Esophagus muscularis mucosa (tissue), 3 donors: ENCODE measurements around the gene TARP.
A peak's percentile ranks its signal among the peaks of the same experiment; 100 is the strongest.

Source experiments
- POLR2A ChIP-seq: fragments of 450-650 bp; IDR thresholded peaks from one replicate; pipeline ENCODE4 v1.6.1; 2017; ENCODE audit warnings: antibody characterized with exemption, moderate library complexity, mild to moderate bottlenecking, low read depth
- POLR2AphosphoS5 ChIP-seq, 2 donors: sonication (generic); formaldehyde crosslinking; IDR thresholded peaks; one replicate each; pipeline ENCODE4 v1.6.1; 2017; ENCODE audit warnings: antibody characterized with exemption in 2 of 2
- TF ChIP-seq, protein P1 (sequence below), 3 experiments: fragments of 200-600 bp in 2 of 3; fragments of 450-650 bp in 1 of 3; sonication (generic) in 2 of 3; IDR thresholded peaks; one replicate each; pipeline ENCODE4 v1.5.1; 2017 to 2019; ENCODE audit warnings: antibody characterized with exemption in 3 of 3, mild to moderate bottlenecking in 2 of 3, moderate library complexity in 1 of 3

DNA sequence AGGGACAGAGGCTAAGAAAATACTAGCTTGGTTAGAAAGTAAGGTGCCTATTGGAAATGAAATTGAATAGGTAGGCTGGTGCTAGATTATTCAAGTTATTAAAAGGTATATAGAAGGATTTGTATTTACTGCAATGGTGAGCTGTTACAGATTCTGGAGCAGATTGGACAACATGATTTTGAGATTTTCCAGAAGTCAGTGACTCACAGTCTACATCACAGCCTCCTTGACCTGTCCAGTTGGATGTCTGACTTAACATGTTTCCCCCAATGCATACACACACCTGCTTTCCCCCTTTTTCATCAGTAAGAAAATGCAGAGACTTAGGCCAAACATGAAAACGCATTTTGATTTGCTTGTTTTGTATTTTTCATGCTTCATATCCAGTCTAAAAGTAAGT lies 62.0 kb downstream of the TARP start:
- TF ChIP-seq POLR2A (no peak), POLR2AphosphoS5 (IDR thresholded peaks at IDR 0.05) (peak in 1 of 2 donors; percentile 19)
- TF ChIP-seq, protein P1, sequence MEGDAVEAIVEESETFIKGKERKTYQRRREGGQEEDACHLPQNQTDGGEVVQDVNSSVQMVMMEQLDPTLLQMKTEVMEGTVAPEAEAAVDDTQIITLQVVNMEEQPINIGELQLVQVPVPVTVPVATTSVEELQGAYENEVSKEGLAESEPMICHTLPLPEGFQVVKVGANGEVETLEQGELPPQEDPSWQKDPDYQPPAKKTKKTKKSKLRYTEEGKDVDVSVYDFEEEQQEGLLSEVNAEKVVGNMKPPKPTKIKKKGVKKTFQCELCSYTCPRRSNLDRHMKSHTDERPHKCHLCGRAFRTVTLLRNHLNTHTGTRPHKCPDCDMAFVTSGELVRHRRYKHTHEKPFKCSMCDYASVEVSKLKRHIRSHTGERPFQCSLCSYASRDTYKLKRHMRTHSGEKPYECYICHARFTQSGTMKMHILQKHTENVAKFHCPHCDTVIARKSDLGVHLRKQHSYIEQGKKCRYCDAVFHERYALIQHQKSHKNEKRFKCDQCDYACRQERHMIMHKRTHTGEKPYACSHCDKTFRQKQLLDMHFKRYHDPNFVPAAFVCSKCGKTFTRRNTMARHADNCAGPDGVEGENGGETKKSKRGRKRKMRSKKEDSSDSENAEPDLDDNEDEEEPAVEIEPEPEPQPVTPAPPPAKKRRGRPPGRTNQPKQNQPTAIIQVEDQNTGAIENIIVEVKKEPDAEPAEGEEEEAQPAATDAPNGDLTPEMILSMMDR (IDR thresholded peaks at IDR 0.05), result no peak
